Measurements from ENCODE around the gene SCNN1G. TPM values are rescaled to one million over a fixed set of nuclear protein-coding genes. Genes with fewer than 3 reads are reported as not detected.

Gene SCNN1G
- total RNA-seq, 1 donor from 2014 or later: 0.26 TPM

GRCh38 chr16:23149993-23150364 lies 32.6 kb upstream of the SCNN1G start:
- DNase-seq (ENCODE audit: low read depth in 2 of 2): no peak

GRCh38 chr16:23152386-23153178 lies 30.0 kb upstream of the SCNN1G start:
- no peak for DNase-seq (ENCODE audit: low read depth in 2 of 2)

- DNase-seq (ENCODE audit: low read depth in 2 of 2): peak in 1 of 2 donors; percentile 39
Measured at GRCh38 chr16:23155445-23156049, 27.0 kb upstream of the SCNN1G start.

GRCh38 chr16:23156110-23156509 lies 26.4 kb upstream of the SCNN1G start:
- no peak for DNase-seq (ENCODE audit: low read depth in 2 of 2)

- DNase-seq (ENCODE audit: low read depth in 2 of 2): no peak
Measured at GRCh38 chr16:23156946-23157460, 25.5 kb upstream of the SCNN1G start.

GRCh38 chr16:23158114-23158513 lies 24.4 kb upstream of the SCNN1G start:
- no peak for DNase-seq (ENCODE audit: low read depth in 2 of 2)

- DNase-seq (ENCODE audit: low read depth in 2 of 2): no peak
Measured at GRCh38 chr16:23160082-23160481, 22.5 kb upstream of the SCNN1G start.

- no peak for DNase-seq (ENCODE audit: low read depth in 2 of 2)
Measured at GRCh38 chr16:23160574-23160973, 22.0 kb upstream of the SCNN1G start.

- no peak for DNase-seq (ENCODE audit: low read depth in 2 of 2)
Measured at GRCh38 chr16:23163921-23164320, 18.6 kb upstream of the SCNN1G start.

GRCh38 chr16:23164736-23165135 lies 17.8 kb upstream of the SCNN1G start:
- no peak for DNase-seq (ENCODE audit: low read depth in 2 of 2)

GRCh38 chr16:23172583-23172982 lies 10.0 kb upstream of the SCNN1G start:
- no peak for DNase-seq (ENCODE audit: low read depth in 2 of 2)

- no peak for DNase-seq (ENCODE audit: low read depth in 2 of 2)
Measured at GRCh38 chr16:23172994-23173393, 9.6 kb upstream of the SCNN1G start.

GRCh38 chr16:23174622-23175021 lies 7.9 kb upstream of the SCNN1G start:
- peak in 1 of 2 donors; percentile 36 for DNase-seq (ENCODE audit: low read depth in 2 of 2)

GRCh38 chr16:23175651-23176050 lies 6.9 kb upstream of the SCNN1G start:
- DNase-seq (ENCODE audit: low read depth in 2 of 2): no peak

GRCh38 chr16:23181506-23181905 lies 1.0 kb upstream of the SCNN1G start:
- no peak for DNase-seq (ENCODE audit: low read depth in 2 of 2)

GRCh38 chr16:23182206-23182678 lies 303 bp upstream of the SCNN1G start:
- DNase-seq (ENCODE audit: low read depth in 2 of 2): peak; percentile 36 to 74

GRCh38 chr16:23183543-23183862 lies 958 bp downstream of the SCNN1G start:
- DNase-seq (ENCODE audit: low read depth in 2 of 2): no peak

GRCh38 chr16:23185656-23186055 lies 3.1 kb downstream of the SCNN1G start:
- DNase-seq (ENCODE audit: low read depth in 2 of 2): no peak

GRCh38 chr16:23186171-23186570 lies 3.6 kb downstream of the SCNN1G start:
- DNase-seq (ENCODE audit: low read depth in 2 of 2): no peak

GRCh38 chr16:23187341-23187740 lies 4.8 kb downstream of the SCNN1G start:
- DNase-seq (ENCODE audit: low read depth in 2 of 2): no peak

GRCh38 chr16:23188911-23189310 lies 6.4 kb downstream of the SCNN1G start:
- no peak for DNase-seq (ENCODE audit: low read depth in 2 of 2)

- DNase-seq (ENCODE audit: low read depth in 2 of 2): no peak
Measured at GRCh38 chr16:23194497-23195221, 12.1 kb downstream of the SCNN1G start.
